Measurements from ENCODE around the gene MAG. TPM values are rescaled to one million over a fixed set of nuclear protein-coding genes. Genes with fewer than 3 reads are reported as not detected.

The MAG gene
- total RNA-seq, 1 experiment from 2014 or later: not detected

GRCh38 chr19:35267353-35267817 is 24.6 kb upstream of the MAG start:
- no CpG with 5 or more reads among the region's 40 CpGs for WGBS (ENCODE audit: extremely low coverage, insufficient read length, low lambda C conversion rate)
- H3K9me3 ChIP-seq (ENCODE audit: control insufficient read depth, low read depth, low read length): no peaks in the 10 kb centered on the region
- no peak overlapping the region for H2BK20ac ChIP-seq (ENCODE audit: low read depth, low read length, poor library complexity, severe bottlenecking)
- H3K27ac Mint-ChIP-seq: peak overlapping the region; percentile 88 to 98 (median 96); a peak in 5 of 7 replicates
- H4K91ac ChIP-seq (ENCODE audit: insufficient read length, low read depth, low read length): no peak overlapping the region
- no peak overlapping the region for H2BK15ac ChIP-seq (ENCODE audit: low read depth, low read length)
- no peaks in the 10 kb centered on the region for H4K20me1 ChIP-seq (ENCODE audit: control insufficient read depth, insufficient read depth, insufficient read length)
- no peak overlapping the region for H4K5ac ChIP-seq (ENCODE audit: insufficient read length, low read depth, low read length)
- no peak overlapping the region for H3T11ph ChIP-seq (ENCODE audit: low read length)
- H3K4ac ChIP-seq (ENCODE audit: low read depth, low read length): no peak overlapping the region
- peak; percentile 51 for DNase-seq
- no peaks in the 10 kb centered on the region for H3K27me3 Mint-ChIP-seq (ENCODE audit: low read depth)
- peak overlapping the region; percentile 28 for H3K9ac ChIP-seq (ENCODE audit: extremely low read depth, insufficient read length, low read length)
- no peak overlapping the region for H3K27ac ChIP-seq (ENCODE audit: insufficient read length, low read depth, low read length)
- H3K4me2 ChIP-seq (ENCODE audit: insufficient read depth, insufficient read length, low read length): peak overlapping the region; percentile 30
- H2AK5ac ChIP-seq (ENCODE audit: insufficient read length, low read length): no peak overlapping the region
- peaks cover 26 to 66% (median 62%) of the 10 kb centered on the region in 3 experiments for H3K36me3 Mint-ChIP-seq (ENCODE audit: insufficient read depth in 1 of 3, low read depth in 3 of 3)
- H3K27me3 ChIP-seq (ENCODE audit: insufficient read depth, low read length): no peaks in the 10 kb centered on the region
- peaks cover 5% of the 10 kb centered on the region for H3K23me2 ChIP-seq (ENCODE audit: insufficient read length, low read depth, low read length, poor library complexity, severe bottlenecking)
- no peak overlapping the region for H4K8ac ChIP-seq (replicated peaks; ENCODE audit: insufficient read length, low read depth, low read length)
- H3K18ac ChIP-seq (ENCODE audit: insufficient read length, low read depth, low read length): no peak overlapping the region
- no peaks in the 10 kb centered on the region for H3K79me2 ChIP-seq (ENCODE audit: insufficient read depth, low read length)
- no peak overlapping the region for H2BK5ac ChIP-seq (ENCODE audit: insufficient read length, low read length)
- no peaks in the 10 kb centered on the region for H3K9me3 Mint-ChIP-seq
- peaks cover 13 to 17% of the 10 kb centered on the region in 2 experiments for H3K4me1 Mint-ChIP-seq
- H3K23ac ChIP-seq (ENCODE audit: insufficient read length, low read depth, low read length): no peak overlapping the region
- no peaks in the 10 kb centered on the region for H3K79me1 ChIP-seq (ENCODE audit: insufficient read depth, low read depth, low read length, poor library complexity, severe bottlenecking)
- H2BK120ac ChIP-seq (ENCODE audit: low read depth, low read length, poor library complexity, severe bottlenecking): no peak overlapping the region
- H3K4me3 Mint-ChIP-seq: peak overlapping the region; percentile 84 to 90
- no peak overlapping the region for H2AFZ ChIP-seq (ENCODE audit: low read length)
- H3K4me1 ChIP-seq (ENCODE audit: insufficient read depth, low read length): no peaks in the 10 kb centered on the region
- TF ChIP-seq, protein P1, sequence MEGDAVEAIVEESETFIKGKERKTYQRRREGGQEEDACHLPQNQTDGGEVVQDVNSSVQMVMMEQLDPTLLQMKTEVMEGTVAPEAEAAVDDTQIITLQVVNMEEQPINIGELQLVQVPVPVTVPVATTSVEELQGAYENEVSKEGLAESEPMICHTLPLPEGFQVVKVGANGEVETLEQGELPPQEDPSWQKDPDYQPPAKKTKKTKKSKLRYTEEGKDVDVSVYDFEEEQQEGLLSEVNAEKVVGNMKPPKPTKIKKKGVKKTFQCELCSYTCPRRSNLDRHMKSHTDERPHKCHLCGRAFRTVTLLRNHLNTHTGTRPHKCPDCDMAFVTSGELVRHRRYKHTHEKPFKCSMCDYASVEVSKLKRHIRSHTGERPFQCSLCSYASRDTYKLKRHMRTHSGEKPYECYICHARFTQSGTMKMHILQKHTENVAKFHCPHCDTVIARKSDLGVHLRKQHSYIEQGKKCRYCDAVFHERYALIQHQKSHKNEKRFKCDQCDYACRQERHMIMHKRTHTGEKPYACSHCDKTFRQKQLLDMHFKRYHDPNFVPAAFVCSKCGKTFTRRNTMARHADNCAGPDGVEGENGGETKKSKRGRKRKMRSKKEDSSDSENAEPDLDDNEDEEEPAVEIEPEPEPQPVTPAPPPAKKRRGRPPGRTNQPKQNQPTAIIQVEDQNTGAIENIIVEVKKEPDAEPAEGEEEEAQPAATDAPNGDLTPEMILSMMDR (conservative IDR thresholded peaks at IDR 0.05): no peak
- H3K14ac ChIP-seq (ENCODE audit: insufficient read depth, low read length): no peak overlapping the region
- no peak overlapping the region for H2BK12ac ChIP-seq (ENCODE audit: insufficient read length, low read depth, low read length)
- H3K56ac ChIP-seq (ENCODE audit: insufficient read length, low read depth, low read length): no peak overlapping the region

Measured in H9 (cell line).